Glomerular endothelial cell (primary cell): ENCODE results near the gene APPL1. TPM values are rescaled to one million over a fixed set of nuclear protein-coding genes. Genes with fewer than 3 reads are reported as not detected.
"Not testable (repeated sequence)": the region's sequence is repeated elsewhere in the genome, so short reads cannot be mapped to it uniquely, and the experiment has no call there.

ENCODE experiments used
- DNase-seq: peaks from one replicate; pipeline ENCODE4 v3.0.0-alpha.2; 2011; ENCODE audit warnings: low read depth, low spot score; ENCODE audit errors: extremely low read depth
- total RNA-seq: library from RNA; depleted of rRNA; stranded (reverse); fragments of >200 nt; gene quantifications from 2 replicates; pipeline ENCODE4 v1.2.3, GENCODE V29; 2015

APPL1 gene
- total RNA-seq, 1 donor from 2014 or later = 24.2 TPM

DNA sequence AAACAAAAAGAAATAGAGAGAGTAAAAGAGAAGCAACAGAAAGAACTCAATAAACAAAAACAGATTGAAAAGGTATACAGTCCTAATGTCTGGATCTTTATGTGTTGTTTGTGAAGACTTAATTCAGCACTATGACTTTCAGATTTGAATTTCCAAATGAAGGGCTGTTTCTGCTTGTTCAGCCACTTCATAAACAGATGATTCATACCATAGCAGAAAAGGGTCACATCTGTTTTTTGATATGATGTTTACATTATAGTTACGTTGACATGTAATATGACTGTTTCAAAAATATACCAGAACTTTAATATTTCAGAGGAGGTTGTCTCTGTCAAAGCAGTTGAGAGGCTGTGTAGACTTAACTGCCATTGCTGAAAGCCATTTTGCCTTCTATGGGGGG is 40.9 kb downstream of the APPL1 start:
- no peak for DNase-seq

- DNase-seq = no peak
Observed at GRCh38 chr3:57274845-57275244, 47.3 kb downstream of the APPL1 start.

DNA sequence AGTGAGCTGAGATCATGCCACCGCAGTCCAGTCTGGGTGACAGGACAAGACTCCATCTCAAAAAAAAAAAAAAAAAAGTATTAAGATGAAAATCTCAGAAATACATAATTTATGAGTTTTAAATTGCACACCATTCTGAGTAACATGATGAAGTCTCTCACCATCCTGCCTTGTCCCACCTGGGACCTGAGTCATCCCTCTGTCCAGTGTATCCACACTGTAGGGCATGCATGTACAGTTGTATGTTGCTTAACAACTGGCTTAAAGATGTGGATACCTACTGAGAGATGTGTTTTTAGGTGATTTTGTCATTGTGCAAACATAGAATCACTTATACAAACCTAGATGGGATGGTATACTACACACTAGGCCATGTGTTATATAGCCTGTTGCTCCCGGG is 47.9 kb downstream of the APPL1 start:
- no peak for DNase-seq

- DNase-seq = no peak
Observed at GRCh38 chr3:57278237-57278636, 50.7 kb downstream of the APPL1 start.

GRCh38 chr3:57279685-57280084 is 52.2 kb downstream of the APPL1 start:
- DNase-seq = no peak

- no peak for DNase-seq
Observed at GRCh38 chr3:57281715-57282114, 54.2 kb downstream of the APPL1 start.

- DNase-seq = no peak
Observed at GRCh38 chr3:57283334-57283733, 55.8 kb downstream of the APPL1 start.

DNA sequence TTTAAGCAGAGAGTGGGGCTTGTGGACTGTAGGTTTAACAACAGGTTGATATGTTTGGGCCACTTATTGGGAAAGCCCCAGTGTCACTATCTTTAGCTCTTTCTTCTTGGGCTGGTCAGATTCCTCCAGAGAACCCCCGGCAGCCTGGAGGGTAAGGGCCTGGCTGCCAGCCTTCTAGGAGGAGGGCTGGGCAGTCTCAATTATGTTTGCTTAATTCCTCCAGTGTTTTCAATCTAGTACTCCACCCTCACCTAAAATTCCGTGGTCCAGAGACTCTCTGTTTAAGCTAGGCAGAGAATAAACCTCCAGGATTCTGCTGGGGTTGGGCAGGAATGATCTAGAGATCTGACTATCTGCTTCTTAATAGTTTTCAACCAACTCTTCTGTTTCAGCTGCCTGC is 59.7 kb downstream of the APPL1 start:
- DNase-seq = no peak

- DNase-seq = no peak
Observed at GRCh38 chr3:57288403-57288802, 60.9 kb downstream of the APPL1 start.

GRCh38 chr3:57292159-57292896 is 64.8 kb downstream of the APPL1 start, which contains the start of gene ASB14:
Gene ASB14 (minus strand): TSS chr3:57292685. CDS start chr3:57292033, 652 bp downstream.
- no peak for DNase-seq

DNA sequence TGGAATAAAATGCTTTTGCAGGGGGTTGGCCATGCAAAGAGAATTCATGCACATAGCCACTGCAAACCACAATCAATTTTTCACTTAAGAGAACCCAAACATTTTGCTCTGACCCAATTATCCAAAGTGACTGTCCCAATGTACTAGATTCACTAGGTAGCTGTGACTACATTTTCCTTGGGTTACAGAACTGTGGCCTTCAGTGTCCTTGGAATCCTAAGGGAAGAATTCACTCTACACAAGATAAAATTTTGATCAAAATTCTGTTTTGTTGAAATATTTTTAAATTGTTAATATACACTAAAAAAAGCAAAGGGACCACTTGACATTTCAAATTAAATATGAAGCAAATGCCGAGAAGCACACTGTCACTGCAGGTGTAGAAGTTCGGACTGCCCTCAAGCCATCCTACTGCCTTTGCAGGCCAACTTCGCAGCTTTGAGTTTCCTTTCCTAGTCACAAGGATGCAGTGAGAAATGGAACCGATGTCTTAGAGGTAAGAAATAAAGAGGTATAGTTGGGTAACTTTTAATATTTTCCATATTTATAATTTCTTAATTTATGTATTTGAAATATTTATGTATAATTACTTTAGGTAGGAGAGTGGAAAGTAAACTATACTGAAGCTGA is 65.5 kb downstream of the APPL1 start:
- no peak for DNase-seq

GRCh38 chr3:57298041-57298440 is 70.5 kb downstream of the APPL1 start:
- DNase-seq = no peak

DNA sequence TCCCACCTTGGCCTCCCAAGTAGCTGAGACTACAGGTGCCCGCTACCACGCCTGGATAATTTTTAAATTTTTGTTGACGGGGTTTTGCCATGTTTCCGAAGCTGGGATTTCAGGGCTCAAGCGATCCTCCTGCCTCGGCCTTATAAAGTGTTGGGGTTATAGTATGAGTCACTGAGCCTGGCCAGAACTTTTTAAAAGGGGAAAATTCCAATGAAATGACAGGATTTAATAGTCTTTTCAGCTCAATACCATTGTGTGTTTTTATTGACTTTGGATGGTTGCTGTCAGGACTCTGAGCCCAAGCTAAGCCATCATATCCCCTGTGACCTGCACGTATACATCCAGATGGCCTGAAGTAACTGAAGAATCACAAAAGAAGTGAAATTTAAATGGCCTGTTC is 76.0 kb downstream of the APPL1 start:
- DNase-seq = not testable (repeated sequence)

GRCh38 chr3:57309769-57310360 is 82.3 kb downstream of the APPL1 start:
- no peak for DNase-seq

DNA sequence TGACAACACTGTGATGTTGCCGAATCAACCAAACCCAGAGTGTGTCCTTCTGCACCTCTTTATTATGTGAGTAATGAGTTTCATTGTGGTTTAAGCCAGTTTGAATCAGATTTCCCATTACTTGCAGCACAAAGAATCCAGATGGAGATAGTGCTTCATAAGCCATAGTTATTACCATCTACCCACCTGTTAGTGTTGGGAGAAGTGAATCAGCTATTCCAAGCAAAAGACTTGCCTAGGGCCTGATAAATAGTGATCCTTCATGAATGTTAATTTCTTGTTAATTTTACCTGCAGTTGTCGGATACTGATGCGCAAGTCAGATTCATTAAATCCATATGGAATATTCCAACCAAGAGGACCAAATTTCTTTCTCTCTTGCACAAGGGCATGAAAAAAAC is 86.7 kb downstream of the APPL1 start:
- DNase-seq = no peak

Other genes with a start within 250 kb of the APPL1 start
- gene SPATA12, start 167.1 kb upstream of the APPL1 start, total RNA-seq = 0.15 and 0.18 TPM in 2 replicates
- 2.3 and 3.2 TPM in 2 replicates for gene IL17RD, start 62.4 kb upstream of the APPL1 start, total RNA-seq
- gene HESX1, start 27.8 kb upstream of the APPL1 start, total RNA-seq = 0.58 and 1.0 TPM in 2 replicates
- not detected in 2 replicates for gene ASB14, start 65.0 kb downstream of the APPL1 start, total RNA-seq